Activated T-cell treated with anti-CD3 and anti-CD28 coated beads, Interleukin-2, amount 50 U/mL, for 24 hours (primary cell): Measurements from ENCODE around the gene FBH1.
"Not testable (repeated sequence)": the region's sequence is repeated elsewhere in the genome, so short reads cannot be mapped to it uniquely, and the experiment has no call there.

Experiments used
- DNase-seq: peaks from one replicate; pipeline ENCODE4 v3.0.0-alpha.2; 2020
- H3K27ac Mint-ChIP-seq: 2 replicates; pipeline ENCODE4 v1.8.0; 2020; ENCODE audit warnings: mild to moderate bottlenecking, mixed read lengths
- H3K27me3 Mint-ChIP-seq: 2 replicates; pipeline ENCODE4 v1.8.0; 2020; ENCODE audit warnings: mixed read lengths
- H3K36me3 Mint-ChIP-seq: 2 replicates; pipeline ENCODE4 v1.8.0; 2020; ENCODE audit warnings: low read depth, mixed read lengths
- H3K4me1 Mint-ChIP-seq: 2 replicates; pipeline ENCODE4 v1.8.0; 2020; ENCODE audit warnings: low read depth, mixed read lengths
- H3K4me3 Mint-ChIP-seq: 2 replicates; pipeline ENCODE4 v1.8.0; 2020; ENCODE audit warnings: mild to moderate bottlenecking, moderate library complexity, mixed read lengths
- H3K9me3 Mint-ChIP-seq: 2 replicates; pipeline ENCODE4 v1.8.0; 2020; ENCODE audit warnings: mixed read lengths

Gene FBH1

GRCh38 chr10:5930272-5930671, 40.2 kb downstream of the FBH1 start:
- no peak for DNase-seq
- Mint-ChIP-seq H3K27me3 (no peaks in the 10 kb centered on the region), H3K36me3 (peaks cover 88% of the 10 kb centered on the region), H3K27ac (no peak overlapping the region), H3K4me3 (no peak overlapping the region), H3K9me3 (no peaks in the 10 kb centered on the region), H3K4me1 (no peaks in the 10 kb centered on the region)

- Mint-ChIP-seq H3K9me3 (no peaks in the 10 kb centered on the region), H3K36me3 (peaks cover 85% of the 10 kb centered on the region), H3K27ac (peak overlapping the region; percentile 18), H3K4me3 (no peak overlapping the region), H3K27me3 (no peaks in the 10 kb centered on the region), H3K4me1 (no peaks in the 10 kb centered on the region)
- no peak for DNase-seq
Measured at GRCh38 chr10:5932345-5932744, 42.3 kb downstream of the FBH1 start.

- H3K9me3 Mint-ChIP-seq, result no peaks in the 10 kb centered on the region
- no peaks in the 10 kb centered on the region for H3K27me3 Mint-ChIP-seq
- H3K4me3 Mint-ChIP-seq, result no peak overlapping the region
- H3K36me3 Mint-ChIP-seq, result peaks cover 85% of the 10 kb centered on the region
- no peak overlapping the region for H3K27ac Mint-ChIP-seq
- no peak for DNase-seq
- no peaks in the 10 kb centered on the region for H3K4me1 Mint-ChIP-seq
Measured at GRCh38 chr10:5933909-5934546, 44.0 kb downstream of the FBH1 start.

- Mint-ChIP-seq H3K4me3 (no peak overlapping the region), H3K36me3 (peaks cover 69% of the 10 kb centered on the region), H3K4me1 (no peaks in the 10 kb centered on the region), H3K9me3 (no peaks in the 10 kb centered on the region), H3K27ac (no peak overlapping the region), H3K27me3 (no peaks in the 10 kb centered on the region)
- DNase-seq, result no peak
Measured at GRCh38 chr10:5935628-5936027, 45.6 kb downstream of the FBH1 start.

GRCh38 chr10:5937016-5937415, 47.0 kb downstream of the FBH1 start:
- no peaks in the 10 kb centered on the region for H3K27me3 Mint-ChIP-seq
- no peak overlapping the region for H3K27ac Mint-ChIP-seq
- no peak overlapping the region for H3K4me3 Mint-ChIP-seq
- no peaks in the 10 kb centered on the region for H3K9me3 Mint-ChIP-seq
- no peaks in the 10 kb centered on the region for H3K4me1 Mint-ChIP-seq
- no peak for DNase-seq
- H3K36me3 Mint-ChIP-seq, result peaks cover 57% of the 10 kb centered on the region

DNA sequence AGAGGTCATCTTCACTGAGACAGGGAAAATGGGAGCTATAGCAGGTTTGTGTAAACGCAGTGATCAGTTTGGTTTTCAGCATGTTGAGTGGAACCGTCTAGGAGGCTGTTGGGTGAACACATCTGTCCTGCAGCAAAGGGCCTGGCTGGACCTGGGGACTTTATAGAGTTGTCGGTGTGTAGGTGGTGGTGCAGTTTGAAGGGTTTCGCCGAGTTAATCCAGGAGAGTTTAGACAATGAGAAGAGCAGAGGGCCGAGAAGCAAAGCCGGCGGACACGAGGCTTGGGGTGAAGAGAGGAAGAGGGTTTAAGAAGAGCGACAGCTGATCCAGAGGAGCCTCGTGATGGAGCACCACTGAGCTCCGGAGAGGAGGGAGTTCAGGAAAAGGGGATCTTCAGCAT, 48.2 kb downstream of the FBH1 start:
- no peaks in the 10 kb centered on the region for H3K27me3 Mint-ChIP-seq
- no peak for DNase-seq
- no peaks in the 10 kb centered on the region for H3K4me1 Mint-ChIP-seq
- peaks cover 45% of the 10 kb centered on the region for H3K36me3 Mint-ChIP-seq
- no peaks in the 10 kb centered on the region for H3K9me3 Mint-ChIP-seq
- no peak overlapping the region for H3K4me3 Mint-ChIP-seq
- H3K27ac Mint-ChIP-seq, result peak overlapping the region; percentile 4

GRCh38 chr10:5940807-5941218, 50.8 kb downstream of the FBH1 start:
- Mint-ChIP-seq H3K4me1 (peaks cover 6% of the 10 kb centered on the region), H3K9me3 (no peaks in the 10 kb centered on the region), H3K27ac (no peak overlapping the region), H3K27me3 (no peaks in the 10 kb centered on the region), H3K36me3 (peaks cover 26% of the 10 kb centered on the region), H3K4me3 (no peak overlapping the region)
- no peak for DNase-seq

GRCh38 chr10:5941579-5941978, 51.5 kb downstream of the FBH1 start:
- Mint-ChIP-seq H3K9me3 (no peaks in the 10 kb centered on the region), H3K27me3 (no peaks in the 10 kb centered on the region), H3K4me1 (peaks cover 10% of the 10 kb centered on the region), H3K4me3 (no peak overlapping the region), H3K27ac (no peak overlapping the region), H3K36me3 (peaks cover 21% of the 10 kb centered on the region)
- DNase-seq, result no peak

DNA sequence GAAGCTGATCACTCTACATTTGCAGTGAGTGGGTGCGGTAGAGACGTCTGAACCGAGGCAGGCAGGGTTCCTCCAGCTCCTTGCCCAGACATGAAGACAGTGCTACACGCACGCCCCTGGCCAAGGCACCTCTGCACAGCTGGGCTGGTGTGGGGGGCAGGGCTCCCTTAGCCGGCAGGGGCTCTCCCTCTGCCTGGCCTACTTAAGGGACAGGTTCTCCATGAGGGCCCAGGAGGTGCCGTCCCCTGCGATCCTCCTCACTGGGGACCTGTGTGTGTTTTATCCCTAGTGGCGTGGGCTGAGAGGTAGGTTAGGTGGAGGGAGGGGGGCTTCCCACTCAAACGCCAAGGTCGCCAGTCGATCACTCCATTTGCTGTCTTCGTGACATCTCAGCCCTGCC, 52.0 kb downstream of the FBH1 start:
- Mint-ChIP-seq H3K4me1 (peaks cover 10% of the 10 kb centered on the region), H3K4me3 (no peak overlapping the region), H3K27me3 (no peaks in the 10 kb centered on the region), H3K9me3 (no peaks in the 10 kb centered on the region), H3K36me3 (peaks cover 17% of the 10 kb centered on the region), H3K27ac (no peak overlapping the region)
- no peak for DNase-seq

- no peaks in the 10 kb centered on the region for H3K27me3 Mint-ChIP-seq
- H3K9me3 Mint-ChIP-seq, result no peaks in the 10 kb centered on the region
- DNase-seq, result no peak
- H3K36me3 Mint-ChIP-seq, result peaks cover 14% of the 10 kb centered on the region
- peaks cover 10% of the 10 kb centered on the region for H3K4me1 Mint-ChIP-seq
- H3K4me3 Mint-ChIP-seq, result no peak overlapping the region
- H3K27ac Mint-ChIP-seq, result no peak overlapping the region
Measured at GRCh38 chr10:5942474-5942873, 52.4 kb downstream of the FBH1 start.

DNA sequence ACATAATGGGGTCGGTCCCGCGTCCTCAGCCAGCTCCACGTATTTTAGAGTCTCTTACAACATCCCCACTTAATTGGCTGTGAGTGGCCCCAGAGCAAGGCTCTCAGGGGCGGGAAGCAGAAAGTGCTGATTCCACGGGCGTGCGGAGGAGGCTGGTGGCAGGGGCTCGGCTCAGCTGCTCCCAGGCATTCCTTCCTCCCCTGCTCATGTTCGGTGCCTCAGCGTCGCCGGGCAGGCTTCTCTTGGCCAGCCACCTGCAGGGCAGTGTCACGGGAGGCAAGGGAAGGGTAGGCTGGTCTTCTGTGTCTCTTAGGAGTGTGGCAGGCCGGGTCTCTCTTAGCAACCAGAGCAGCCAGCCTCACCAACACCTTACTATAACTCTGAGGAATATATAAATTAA, 53.5 kb downstream of the FBH1 start:
- DNase-seq, result no peak
- Mint-ChIP-seq H3K27me3 (no peaks in the 10 kb centered on the region), H3K4me3 (no peak overlapping the region), H3K36me3 (peaks cover 4% of the 10 kb centered on the region), H3K4me1 (peaks cover 10% of the 10 kb centered on the region), H3K9me3 (no peaks in the 10 kb centered on the region), H3K27ac (no peak overlapping the region)

DNA sequence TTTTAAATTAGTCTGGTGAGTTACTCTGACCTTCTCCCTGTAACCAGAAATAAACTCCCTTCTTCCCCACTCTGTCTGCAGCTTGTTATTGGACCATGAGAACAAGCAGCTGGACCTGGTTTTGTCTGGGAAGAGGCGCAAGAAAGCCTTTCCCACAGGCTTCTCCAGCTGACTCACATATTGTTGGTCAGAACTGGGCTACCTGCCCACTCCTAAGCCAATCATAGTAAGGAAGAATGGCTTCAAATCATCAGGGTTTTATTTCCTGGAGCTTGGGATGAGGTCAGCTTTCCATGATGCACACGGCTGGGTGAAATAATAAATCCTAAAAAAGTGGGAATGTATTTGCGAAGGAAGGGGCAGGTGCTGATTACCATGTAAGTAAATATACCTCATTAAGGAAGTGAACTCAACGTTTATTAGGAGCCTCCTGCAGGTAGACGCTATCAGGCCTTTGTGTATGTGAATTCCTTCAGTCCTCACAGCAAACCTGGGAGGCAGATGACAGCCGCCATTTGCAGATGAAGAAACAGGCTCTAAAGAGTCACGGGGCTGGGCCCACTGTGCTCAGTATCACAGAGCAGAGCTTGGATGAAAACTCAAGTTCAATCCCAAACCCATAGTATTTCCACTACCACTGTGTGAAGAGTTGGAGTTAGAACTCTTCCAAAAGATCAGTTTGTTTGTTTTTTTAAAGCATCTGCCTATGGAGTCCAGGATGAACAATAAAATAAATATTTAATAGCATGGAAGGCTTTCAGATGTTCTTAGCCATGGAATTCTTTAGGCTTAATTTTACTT, 54.5 kb downstream of the FBH1 start:
- DNase-seq, result no peak

DNA sequence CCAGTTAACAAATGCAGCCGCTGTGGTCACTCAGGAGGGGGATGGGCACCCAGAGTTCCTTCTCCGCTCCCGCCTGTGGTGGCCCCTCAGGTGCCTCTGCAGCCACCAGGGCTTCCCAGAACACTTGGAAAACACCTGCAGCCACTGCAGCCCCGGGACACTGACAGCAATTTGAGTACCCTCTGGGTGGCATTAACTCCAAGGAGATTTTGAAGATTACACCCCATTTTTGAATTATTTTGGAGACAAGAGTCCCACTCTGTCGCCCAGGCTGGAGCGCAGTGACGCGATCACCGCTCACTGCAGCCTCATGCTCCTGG, 55.1 kb downstream of the FBH1 start:
- Mint-ChIP-seq H3K27ac (no peak overlapping the region), H3K9me3 (no peaks in the 10 kb centered on the region), H3K4me3 (no peak overlapping the region), H3K36me3 (peaks cover 4% of the 10 kb centered on the region), H3K27me3 (no peaks in the 10 kb centered on the region), H3K4me1 (peaks cover 10% of the 10 kb centered on the region)
- DNase-seq, result no peak

More for the DNA sequence above, 54.5 kb downstream of the FBH1 start:
- Mint-ChIP-seq H3K27ac (no peak overlapping the region), H3K27me3 (no peaks in the 10 kb centered on the region), H3K9me3 (no peaks in the 10 kb centered on the region), H3K4me3 (no peak overlapping the region), H3K36me3 (peaks cover 4% of the 10 kb centered on the region), H3K4me1 (peaks cover 10% of the 10 kb centered on the region)

GRCh38 chr10:5945561-5946418, 55.7 kb downstream of the FBH1 start:
- Mint-ChIP-seq H3K4me1 (peaks cover 10% of the 10 kb centered on the region), H3K27me3 (no peaks in the 10 kb centered on the region), H3K36me3 (peaks cover 6% of the 10 kb centered on the region), H3K27ac (no peak overlapping the region), H3K9me3 (no peaks in the 10 kb centered on the region), H3K4me3 (no peak overlapping the region)
- no peak for DNase-seq

DNA sequence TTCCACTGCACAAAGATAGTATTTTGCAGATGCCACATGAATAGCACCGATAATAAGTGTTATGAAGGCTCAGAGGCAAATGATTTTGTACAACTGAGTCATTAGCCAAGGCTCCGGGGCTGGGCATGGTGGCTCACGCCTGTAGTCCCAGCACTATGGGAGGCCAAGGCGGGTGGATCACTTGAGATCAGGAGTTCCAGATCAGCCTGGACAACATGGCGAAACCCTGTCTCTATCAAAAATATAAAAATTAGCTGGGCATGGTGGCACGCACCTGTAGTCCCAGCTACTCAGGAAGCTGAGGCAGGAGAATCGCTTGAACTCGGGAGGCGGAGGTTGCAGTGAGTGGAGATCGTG, 56.4 kb downstream of the FBH1 start:
- DNase-seq, H3K27me3 Mint-ChIP-seq, H3K4me1 Mint-ChIP-seq, H3K4me3 Mint-ChIP-seq, H3K9me3 Mint-ChIP-seq, H3K36me3 Mint-ChIP-seq, H3K27ac Mint-ChIP-seq: not testable (repeated sequence)
